NCI-H345 treated with DMSO at 0.1 percent for 48 hours (cell line): ENCODE results near the gene COA8.

ENCODE experiments used
- DNase-seq: peaks from one replicate; lab custom pipeline; 2025; ENCODE audit not compliant: unreplicated experiment; lab: John Stamatoyannopoulos, UW

The COA8 gene

DNA sequence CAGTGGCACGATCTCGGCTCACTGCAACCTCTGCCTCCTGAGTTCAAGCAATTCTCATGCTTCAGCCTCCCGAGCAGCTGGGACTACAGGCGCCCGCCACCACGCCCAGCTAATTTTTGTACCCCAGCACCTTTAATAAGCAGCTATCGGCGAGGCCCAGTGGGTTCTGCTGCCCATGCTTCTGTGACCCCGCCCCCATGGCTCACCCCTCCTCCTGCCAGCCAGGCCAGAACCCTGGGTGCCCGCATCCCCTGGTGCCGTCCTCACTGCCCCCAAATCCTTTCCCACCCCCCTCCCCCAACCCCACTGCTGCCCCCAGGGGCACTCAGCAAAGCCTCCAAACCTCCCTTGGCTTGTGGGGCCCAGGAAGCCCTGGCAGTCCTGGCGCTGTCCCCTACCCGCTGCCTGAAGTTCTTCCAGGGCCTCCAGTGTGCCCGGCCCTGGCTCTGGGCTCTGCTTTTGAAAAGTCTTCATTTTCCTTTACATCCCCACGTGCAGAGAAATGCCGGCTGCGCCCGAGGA, 14.8 kb upstream of the COA8 start:
- no peak for DNase-seq

- no peak for DNase-seq
Measured at GRCh38 chr14:103548463-103549351, 14.1 kb upstream of the COA8 start.

GRCh38 chr14:103549361-103550311, 13.1 kb upstream of the COA8 start:
- no peak for DNase-seq

GRCh38 chr14:103550451-103551337, 12.1 kb upstream of the COA8 start:
- peak; percentile 39 for DNase-seq

GRCh38 chr14:103551338-103551762, 11.4 kb upstream of the COA8 start:
- DNase-seq: no peak

DNA sequence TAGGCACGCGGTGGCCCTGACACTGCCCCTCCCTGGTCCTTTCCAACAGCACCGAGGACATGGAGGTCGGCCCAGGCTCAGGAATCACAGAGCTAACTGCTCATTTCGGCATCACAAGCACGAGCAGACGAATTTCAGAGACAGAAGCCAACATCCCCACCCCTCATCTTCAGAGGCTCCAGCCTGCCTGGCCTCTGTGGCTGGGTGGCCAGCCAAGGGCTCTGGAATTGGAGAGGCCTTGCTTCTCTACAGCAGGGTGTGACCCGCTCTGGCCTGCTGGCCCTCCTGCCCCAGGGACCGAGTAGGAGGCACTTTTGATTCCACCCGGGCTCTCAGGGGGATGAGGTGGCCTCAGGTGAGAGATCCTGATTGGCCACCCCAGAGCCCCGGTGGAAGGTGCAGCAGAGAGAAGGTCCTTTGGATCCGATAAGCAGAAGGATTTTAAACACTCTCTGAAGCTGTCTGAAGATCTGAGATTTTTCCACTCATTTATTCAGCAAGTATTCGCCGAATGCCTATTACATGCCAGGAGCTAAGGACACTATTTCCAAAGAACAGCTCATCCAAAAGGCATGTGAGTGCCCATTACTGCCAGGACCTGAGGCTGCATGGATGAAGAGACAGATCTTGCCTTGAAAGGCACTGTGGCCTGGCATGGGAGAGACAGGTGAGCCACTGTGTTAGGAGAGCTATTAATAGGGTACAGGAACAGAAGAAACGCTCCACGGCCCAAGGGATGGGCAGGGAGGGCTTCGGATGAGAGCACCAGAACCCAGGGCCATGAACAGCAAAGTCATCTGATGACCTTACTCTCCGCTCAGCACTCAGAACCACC, 10.5 kb upstream of the COA8 start:
- no peak for DNase-seq

- DNase-seq: no peak
Measured at GRCh38 chr14:103552846-103553210, 9.9 kb upstream of the COA8 start.

DNA sequence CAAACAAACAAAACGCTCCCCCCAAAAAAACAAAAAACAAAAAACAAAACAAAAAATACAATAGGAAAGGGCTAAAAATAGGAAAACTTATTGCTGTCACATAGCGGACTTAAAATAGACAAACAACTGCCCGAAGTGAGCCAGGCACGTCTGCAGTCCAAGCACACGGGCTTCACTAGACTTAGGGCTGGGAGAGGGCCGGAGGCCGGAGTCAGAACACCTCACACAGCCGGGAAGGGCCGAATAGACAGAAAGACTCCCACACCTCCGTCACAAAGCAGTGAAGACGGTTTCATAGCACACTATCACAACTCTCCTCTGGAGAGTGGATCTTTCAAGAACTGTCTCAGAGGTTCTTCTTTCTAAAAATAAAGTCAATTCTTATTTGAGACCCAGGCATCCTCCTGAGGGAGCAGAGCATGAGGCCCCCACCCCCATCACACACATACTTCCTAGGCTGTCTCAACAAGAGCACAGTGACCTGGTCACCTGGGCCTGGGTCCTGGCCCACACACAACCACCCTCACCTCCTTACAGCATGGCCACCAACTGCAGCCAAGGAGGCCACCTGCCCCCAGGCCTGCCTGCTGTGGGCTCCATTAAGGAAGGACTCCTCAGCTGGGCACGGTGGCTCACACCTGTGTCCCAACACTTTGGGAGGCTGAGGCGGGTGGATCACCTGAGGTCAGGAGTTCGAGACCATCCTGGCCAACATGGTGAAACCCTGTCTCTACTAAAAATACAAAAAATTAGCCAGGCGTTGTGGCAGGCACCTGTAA, 7.0 kb upstream of the COA8 start:
- DNase-seq: no peak

DNA sequence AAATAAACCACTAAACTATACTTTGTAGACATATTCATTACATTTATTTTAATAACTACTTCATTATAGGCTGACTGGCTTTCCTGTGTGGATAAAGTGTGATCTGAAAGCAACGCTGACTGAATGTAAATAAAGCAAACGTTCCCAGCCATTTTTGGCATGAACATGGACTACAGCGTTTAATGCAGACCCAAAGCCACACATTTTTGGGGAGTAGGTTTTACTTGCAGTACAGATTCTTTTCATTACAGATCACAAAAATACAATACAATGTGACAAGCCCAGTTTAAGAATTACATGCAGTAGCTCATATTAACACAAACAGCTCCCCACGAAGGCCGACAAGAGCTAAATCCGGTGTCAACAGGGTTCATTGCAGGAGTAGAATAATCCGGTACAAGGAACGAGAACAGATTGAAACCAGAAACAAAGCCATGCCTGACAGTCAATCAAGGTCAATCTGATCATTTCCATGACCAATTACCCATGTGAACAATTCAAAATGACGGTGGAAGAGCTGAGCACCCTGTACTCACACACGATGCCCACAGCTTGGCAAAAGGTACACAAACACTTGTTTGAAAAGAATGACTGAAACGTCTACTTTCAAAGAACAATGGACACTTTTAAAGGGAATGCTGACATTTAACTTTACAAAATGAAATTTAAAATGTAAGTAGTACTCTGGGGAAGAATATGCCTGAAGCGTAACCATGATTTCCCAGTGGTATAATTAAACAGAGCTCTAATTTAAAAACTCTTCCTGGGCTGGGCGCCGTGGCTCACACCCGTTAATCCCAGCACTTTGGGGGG, 5.6 kb upstream of the COA8 start:
- peak; percentile 21 for DNase-seq

- no peak for DNase-seq
Measured at GRCh38 chr14:103558071-103558882, 4.5 kb upstream of the COA8 start.

- DNase-seq: no peak
Measured at GRCh38 chr14:103559766-103560165, 3.0 kb upstream of the COA8 start.

GRCh38 chr14:103560691-103561090, 2.1 kb upstream of the COA8 start:
- DNase-seq: no peak

- no peak for DNase-seq
Measured at GRCh38 chr14:103561381-103562178, 1.2 kb upstream of the COA8 start.

GRCh38 chr14:103562179-103562428, 656 bp upstream of the COA8 start:
- no peak for DNase-seq

- no peak for DNase-seq
Measured at GRCh38 chr14:103563226-103563620, 463 bp downstream of the COA8 start.

GRCh38 chr14:103563844-103564505, 1.2 kb downstream of the COA8 start:
- no peak for DNase-seq
